A673 (cell line): ENCODE measurements around the gene JMJD8.

Experiments used
- CTCF ChIP-seq: fragments of 300-800, 200-600 bp; sonication (generic); conservative IDR thresholded peaks from 2 replicates; pipeline ENCODE4 v1.5.1; 2017; ENCODE audit warnings: low read depth, mild to moderate bottlenecking, antibody characterized with exemption, low read length, moderate library complexity, mixed read lengths
- EZH2 ChIP-seq: fragments of 200-600 bp; sonication (generic); IDR thresholded peaks from 2 replicates; pipeline ENCODE4 v1.6.1; 2017; ENCODE audit warnings: borderline replicate concordance, low read depth, mild to moderate bottlenecking, mixed read lengths, antibody characterized with exemption, low read length; ENCODE audit not compliant: poor library complexity, severe bottlenecking

- peak; percentile 33 for TF ChIP-seq EZH2
- no peak for TF ChIP-seq CTCF
Observed at GRCh38 chr16:704552-705380, 20.6 kb upstream of the JMJD8 start.
